ENCODE measurements around the gene DISP1.

- TF ChIP-seq CTCF (IDR thresholded peaks at IDR 0.05) = no peak
- no peak for TF ChIP-seq ZFX (IDR thresholded peaks at IDR 0.05; ENCODE audit: borderline replicate concordance)
Measured at GRCh38 chr1:222823695-222824094, 8.9 kb downstream of the DISP1 start.

Measured in 22Rv1 (cell line).